SK-N-SH treated with all-trans-retinoic acid at 6 μM for 48 hours (cell line): ENCODE results near the gene MPP3.

Experiments
- ATAC-seq: fragments of 200-7000 bp; cut with Tn5 transposase; 3 replicates; pipeline ENCODE4 v1.9.1; 2020; ENCODE audit warnings: mild to moderate bottlenecking, moderate library complexity
- ARNTL ChIP-seq: fragments of 450-650 bp; formaldehyde crosslinking; IDR thresholded peaks from 2 replicates; pipeline ENCODE4 v1.5.0; 2020; ENCODE audit warnings: low read depth, mild to moderate bottlenecking, moderate library complexity, borderline replicate concordance
- BACH2 ChIP-seq: fragments of 250-450 bp; sonication (Bioruptor Pico); IDR thresholded peaks from 2 replicates; pipeline ENCODE4 v1.9.0; 2021; ENCODE audit warnings: mild to moderate bottlenecking, borderline replicate concordance
- CSDC2 ChIP-seq: fragments of 250-450 bp; sonication (Bioruptor Pico); IDR thresholded peaks from 2 replicates; pipeline ENCODE4 v1.5.0; 2020; ENCODE audit warnings: mild to moderate bottlenecking, moderate library complexity
- ESRRG ChIP-seq: fragments of 250-450 bp; sonication (Bioruptor Pico); IDR thresholded peaks from 2 replicates; pipeline ENCODE4 v1.6.1; 2021; ENCODE audit warnings: mild to moderate bottlenecking
- ISL1 ChIP-seq: fragments of 250-450 bp; sonication (Bioruptor Pico); IDR thresholded peaks from 2 replicates; pipeline ENCODE4 v2.1.2; 2022; ENCODE audit warnings: mild to moderate bottlenecking, moderate library complexity
- OSR1 ChIP-seq: fragments of 250-450 bp; sonication (Bioruptor Pico); IDR thresholded peaks from 2 replicates; pipeline ENCODE4 v1.8.0; 2022; ENCODE audit warnings: moderate library complexity, mild to moderate bottlenecking, inconsistent platforms
- PPARA ChIP-seq: fragments of 250-450 bp; sonication (Bioruptor Pico); IDR thresholded peaks from 2 replicates; pipeline ENCODE4 v1.5.0; 2020; ENCODE audit warnings: mild to moderate bottlenecking, borderline replicate concordance
- RARB ChIP-seq: fragments of 250-450 bp; sonication (Bioruptor Pico); IDR thresholded peaks from 2 replicates; pipeline ENCODE4 v1.8.0; 2021; ENCODE audit warnings: mild to moderate bottlenecking, moderate library complexity
- SNAI2 ChIP-seq: fragments of 250-450 bp; sonication (Bioruptor Pico); IDR thresholded peaks from 2 replicates; pipeline ENCODE4 v1.5.0; 2020; ENCODE audit warnings: mild to moderate bottlenecking, moderate library complexity
- TCF4 ChIP-seq: fragments of 250-450 bp; sonication (Bioruptor Pico); IDR thresholded peaks from 2 replicates; pipeline ENCODE4 v1.8.0; 2021; ENCODE audit warnings: mild to moderate bottlenecking, moderate library complexity, borderline replicate concordance
- TOX ChIP-seq: fragments of 250-450 bp; sonication (Bioruptor Pico); IDR thresholded peaks from 2 replicates; pipeline ENCODE4 v1.8.0; 2021; ENCODE audit warnings: mild to moderate bottlenecking, moderate library complexity, borderline replicate concordance
- ZFP3 ChIP-seq: fragments of 250-450 bp; sonication (Bioruptor Pico); IDR thresholded peaks from 2 replicates; pipeline ENCODE4 v1.5.0; 2020; ENCODE audit warnings: mild to moderate bottlenecking, moderate library complexity
- ZFP30 ChIP-seq: fragments of 450-650 bp; formaldehyde crosslinking; IDR thresholded peaks from 2 replicates; pipeline ENCODE4 v1.5.0; 2022; ENCODE audit warnings: mild to moderate bottlenecking, moderate library complexity
- ZNF565 ChIP-seq: fragments of 450-650 bp; formaldehyde crosslinking; conservative IDR thresholded peaks from 2 replicates; pipeline ENCODE4 v1.5.0; 2020; ENCODE audit warnings: low read depth, mild to moderate bottlenecking, moderate library complexity
- ZNF70 ChIP-seq: fragments of 450-650 bp; formaldehyde crosslinking; IDR thresholded peaks from 2 replicates; pipeline ENCODE4 v1.5.0; 2020; ENCODE audit warnings: mild to moderate bottlenecking, moderate library complexity
- TF ChIP-seq, protein P1 (sequence below): fragments of 250-450 bp; sonication (Bioruptor Pico); IDR thresholded peaks from 2 replicates; pipeline ENCODE4 v1.5.1; 2021; ENCODE audit warnings: mild to moderate bottlenecking, moderate library complexity
- TF ChIP-seq, protein P2 (sequence below): fragments of 250-450 bp; sonication (Bioruptor Pico); IDR thresholded peaks from 2 replicates; pipeline ENCODE4 v1.8.0; 2020; ENCODE audit warnings: mild to moderate bottlenecking, moderate library complexity, borderline replicate concordance
- TF ChIP-seq, protein P3 (sequence below): fragments of 250-450 bp; sonication (Bioruptor Pico); IDR thresholded peaks from 2 replicates; pipeline ENCODE4 v1.5.1; 2020; ENCODE audit warnings: low read depth, mild to moderate bottlenecking, moderate library complexity
- TF ChIP-seq, protein P4 (sequence below): fragments of 250-450 bp; sonication (Bioruptor Pico); IDR thresholded peaks from 2 replicates; pipeline ENCODE4 v1.5.0; 2020; ENCODE audit warnings: mild to moderate bottlenecking, moderate library complexity
- TF ChIP-seq, protein P5 (sequence below): fragments of 250-450 bp; sonication (Bioruptor Pico); IDR thresholded peaks from 2 replicates; pipeline ENCODE4 v1.8.0; 2021; ENCODE audit warnings: low read depth, mild to moderate bottlenecking, moderate library complexity, borderline replicate concordance

MPP3 gene

DNA sequence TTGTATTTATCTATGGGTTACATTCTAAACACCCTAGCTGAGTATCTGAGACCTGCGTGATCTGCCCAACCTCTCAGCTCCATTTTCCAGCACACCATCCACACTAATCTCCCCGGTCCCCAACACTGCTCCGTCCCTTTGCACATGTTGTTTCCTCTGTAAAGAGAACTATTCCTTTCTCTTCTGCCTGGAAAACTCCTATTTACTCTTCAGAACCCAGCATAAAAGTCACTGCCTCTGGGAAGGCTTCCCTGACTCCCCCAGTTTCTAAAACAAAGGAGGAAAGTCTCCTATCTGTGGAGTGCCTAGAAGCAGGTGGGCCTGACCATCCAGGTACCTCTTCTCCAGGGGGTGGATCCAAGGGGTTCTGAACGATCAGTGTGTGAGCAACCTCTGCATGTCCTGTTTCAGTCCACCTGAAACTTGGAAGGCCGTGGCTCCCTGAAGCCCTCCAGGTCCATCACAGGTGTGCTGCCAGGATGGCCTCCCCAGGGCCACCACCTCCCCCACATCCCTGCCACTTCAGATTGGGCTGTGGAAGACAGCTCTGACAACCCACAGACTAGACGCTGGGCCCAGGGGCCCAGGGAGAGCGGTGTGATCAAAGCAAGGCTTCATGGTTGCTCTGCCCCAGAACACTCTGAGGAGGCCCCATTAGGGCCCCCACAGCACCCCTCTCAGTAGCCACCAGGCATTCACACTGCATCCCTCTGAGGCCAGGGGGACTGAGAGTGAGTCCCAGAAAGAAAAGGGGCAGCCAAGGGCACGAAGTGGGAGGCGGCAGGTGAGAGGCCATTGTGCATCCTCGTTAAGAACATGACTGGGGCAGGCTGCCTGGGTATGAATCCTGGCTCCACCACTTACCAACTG is 20.3 kb downstream of the MPP3 start:
- TF ChIP-seq ZFP3 (CRISPR knock-in tag) (peak; percentile 92), RARB (CRISPR knock-in tag) (no peak)
- ATAC-seq, result no peak

DNA sequence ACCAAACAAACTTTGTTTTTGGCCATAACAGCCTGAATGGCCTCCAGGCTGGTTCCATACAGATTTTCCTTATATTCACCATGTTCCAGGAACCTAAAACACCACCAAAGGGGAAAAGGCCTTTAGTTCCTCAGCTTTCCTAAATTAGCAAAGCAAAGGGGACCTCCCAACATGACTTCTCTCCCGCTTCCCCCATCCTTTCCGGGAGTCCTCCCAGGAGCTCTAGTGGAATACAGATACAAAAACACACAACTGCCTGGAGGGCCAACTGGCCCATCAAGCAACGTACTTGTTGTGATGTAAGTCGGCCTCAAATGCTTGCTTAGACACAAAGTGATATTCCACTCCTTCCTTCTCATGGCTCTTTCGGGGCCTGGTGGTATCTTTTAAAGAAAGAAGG is 22.1 kb downstream of the MPP3 start:
- TF ChIP-seq ESRRG (no peak), RARB (CRISPR knock-in tag) (no peak)
- TF ChIP-seq, protein P1, sequence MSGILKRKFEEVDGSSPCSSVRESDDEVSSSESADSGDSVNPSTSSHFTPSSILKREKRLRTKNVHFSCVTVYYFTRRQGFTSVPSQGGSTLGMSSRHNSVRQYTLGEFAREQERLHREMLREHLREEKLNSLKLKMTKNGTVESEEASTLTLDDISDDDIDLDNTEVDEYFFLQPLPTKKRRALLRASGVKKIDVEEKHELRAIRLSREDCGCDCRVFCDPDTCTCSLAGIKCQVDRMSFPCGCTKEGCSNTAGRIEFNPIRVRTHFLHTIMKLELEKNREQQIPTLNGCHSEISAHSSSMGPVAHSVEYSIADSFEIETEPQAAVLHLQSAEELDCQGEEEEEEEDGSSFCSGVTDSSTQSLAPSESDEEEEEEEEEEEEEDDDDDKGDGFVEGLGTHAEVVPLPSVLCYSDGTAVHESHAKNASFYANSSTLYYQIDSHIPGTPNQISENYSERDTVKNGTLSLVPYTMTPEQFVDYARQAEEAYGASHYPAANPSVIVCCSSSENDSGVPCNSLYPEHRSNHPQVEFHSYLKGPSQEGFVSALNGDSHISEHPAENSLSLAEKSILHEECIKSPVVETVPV (CRISPR knock-in tag), result no peak
- ATAC-seq, result no peak

DNA sequence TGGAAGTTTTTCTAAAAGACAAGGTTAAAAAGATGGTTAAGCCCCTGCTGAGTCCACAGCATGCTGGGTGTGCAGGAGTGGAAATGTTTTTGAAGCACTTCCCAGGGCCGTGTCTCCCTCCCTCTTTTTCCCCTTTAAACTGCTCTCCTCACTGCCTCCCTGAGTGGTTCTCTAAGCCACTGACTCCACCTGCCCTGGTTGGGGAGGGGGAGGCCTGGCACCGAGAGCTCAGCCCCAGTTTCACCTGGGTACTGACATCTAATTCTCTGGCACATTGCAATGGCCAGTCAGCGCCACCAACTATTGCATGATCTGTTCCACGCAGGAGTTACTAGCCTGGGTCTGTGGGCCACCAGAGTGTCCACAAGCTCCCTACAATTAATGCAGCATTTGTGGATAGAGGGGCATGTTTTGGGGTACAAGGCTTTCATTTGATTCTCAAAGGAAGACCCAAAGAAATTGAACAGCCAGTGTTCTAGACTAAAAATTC is 22.7 kb downstream of the MPP3 start:
- TF ChIP-seq ZNF70 (CRISPR knock-in tag) (no peak), TOX (no peak), ISL1 (CRISPR knock-in tag) (no peak), ARNTL (no peak), ZNF565 (no peak), CSDC2 (CRISPR knock-in tag) (no peak), ZFP30 (CRISPR knock-in tag) (no peak), RARB (CRISPR knock-in tag) (no peak), SNAI2 (CRISPR knock-in tag) (no peak), ESRRG (no peak), BACH2 (CRISPR knock-in tag) (no peak), OSR1 (CRISPR knock-in tag) (no peak), PPARA (no peak), ZFP3 (CRISPR knock-in tag) (no peak), TCF4 (CRISPR knock-in tag) (no peak)
- TF ChIP-seq, protein P2, sequence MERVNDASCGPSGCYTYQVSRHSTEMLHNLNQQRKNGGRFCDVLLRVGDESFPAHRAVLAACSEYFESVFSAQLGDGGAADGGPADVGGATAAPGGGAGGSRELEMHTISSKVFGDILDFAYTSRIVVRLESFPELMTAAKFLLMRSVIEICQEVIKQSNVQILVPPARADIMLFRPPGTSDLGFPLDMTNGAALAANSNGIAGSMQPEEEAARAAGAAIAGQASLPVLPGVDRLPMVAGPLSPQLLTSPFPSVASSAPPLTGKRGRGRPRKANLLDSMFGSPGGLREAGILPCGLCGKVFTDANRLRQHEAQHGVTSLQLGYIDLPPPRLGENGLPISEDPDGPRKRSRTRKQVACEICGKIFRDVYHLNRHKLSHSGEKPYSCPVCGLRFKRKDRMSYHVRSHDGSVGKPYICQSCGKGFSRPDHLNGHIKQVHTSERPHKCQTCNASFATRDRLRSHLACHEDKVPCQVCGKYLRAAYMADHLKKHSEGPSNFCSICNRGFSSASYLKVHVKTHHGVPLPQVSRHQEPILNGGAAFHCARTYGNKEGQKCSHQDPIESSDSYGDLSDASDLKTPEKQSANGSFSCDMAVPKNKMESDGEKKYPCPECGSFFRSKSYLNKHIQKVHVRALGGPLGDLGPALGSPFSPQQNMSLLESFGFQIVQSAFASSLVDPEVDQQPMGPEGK, result no peak
- TF ChIP-seq, protein P3, sequence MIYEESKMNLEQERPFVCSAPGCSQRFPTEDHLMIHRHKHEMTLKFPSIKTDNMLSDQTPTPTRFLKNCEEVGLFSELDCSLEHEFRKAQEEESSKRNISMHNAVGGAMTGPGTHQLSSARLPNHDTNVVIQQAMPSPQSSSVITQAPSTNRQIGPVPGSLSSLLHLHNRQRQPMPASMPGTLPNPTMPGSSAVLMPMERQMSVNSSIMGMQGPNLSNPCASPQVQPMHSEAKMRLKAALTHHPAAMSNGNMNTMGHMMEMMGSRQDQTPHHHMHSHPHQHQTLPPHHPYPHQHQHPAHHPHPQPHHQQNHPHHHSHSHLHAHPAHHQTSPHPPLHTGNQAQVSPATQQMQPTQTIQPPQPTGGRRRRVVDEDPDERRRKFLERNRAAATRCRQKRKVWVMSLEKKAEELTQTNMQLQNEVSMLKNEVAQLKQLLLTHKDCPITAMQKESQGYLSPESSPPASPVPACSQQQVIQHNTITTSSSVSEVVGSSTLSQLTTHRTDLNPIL (CRISPR knock-in tag), result no peak
- TF ChIP-seq, protein P1 (CRISPR knock-in tag), result no peak
- TF ChIP-seq, protein P4, sequence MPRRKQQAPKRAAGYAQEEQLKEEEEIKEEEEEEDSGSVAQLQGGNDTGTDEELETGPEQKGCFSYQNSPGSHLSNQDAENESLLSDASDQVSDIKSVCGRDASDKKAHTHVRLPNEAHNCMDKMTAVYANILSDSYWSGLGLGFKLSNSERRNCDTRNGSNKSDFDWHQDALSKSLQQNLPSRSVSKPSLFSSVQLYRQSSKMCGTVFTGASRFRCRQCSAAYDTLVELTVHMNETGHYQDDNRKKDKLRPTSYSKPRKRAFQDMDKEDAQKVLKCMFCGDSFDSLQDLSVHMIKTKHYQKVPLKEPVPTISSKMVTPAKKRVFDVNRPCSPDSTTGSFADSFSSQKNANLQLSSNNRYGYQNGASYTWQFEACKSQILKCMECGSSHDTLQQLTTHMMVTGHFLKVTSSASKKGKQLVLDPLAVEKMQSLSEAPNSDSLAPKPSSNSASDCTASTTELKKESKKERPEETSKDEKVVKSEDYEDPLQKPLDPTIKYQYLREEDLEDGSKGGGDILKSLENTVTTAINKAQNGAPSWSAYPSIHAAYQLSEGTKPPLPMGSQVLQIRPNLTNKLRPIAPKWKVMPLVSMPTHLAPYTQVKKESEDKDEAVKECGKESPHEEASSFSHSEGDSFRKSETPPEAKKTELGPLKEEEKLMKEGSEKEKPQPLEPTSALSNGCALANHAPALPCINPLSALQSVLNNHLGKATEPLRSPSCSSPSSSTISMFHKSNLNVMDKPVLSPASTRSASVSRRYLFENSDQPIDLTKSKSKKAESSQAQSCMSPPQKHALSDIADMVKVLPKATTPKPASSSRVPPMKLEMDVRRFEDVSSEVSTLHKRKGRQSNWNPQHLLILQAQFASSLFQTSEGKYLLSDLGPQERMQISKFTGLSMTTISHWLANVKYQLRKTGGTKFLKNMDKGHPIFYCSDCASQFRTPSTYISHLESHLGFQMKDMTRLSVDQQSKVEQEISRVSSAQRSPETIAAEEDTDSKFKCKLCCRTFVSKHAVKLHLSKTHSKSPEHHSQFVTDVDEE (CRISPR knock-in tag), result no peak
- TF ChIP-seq, protein P5, sequence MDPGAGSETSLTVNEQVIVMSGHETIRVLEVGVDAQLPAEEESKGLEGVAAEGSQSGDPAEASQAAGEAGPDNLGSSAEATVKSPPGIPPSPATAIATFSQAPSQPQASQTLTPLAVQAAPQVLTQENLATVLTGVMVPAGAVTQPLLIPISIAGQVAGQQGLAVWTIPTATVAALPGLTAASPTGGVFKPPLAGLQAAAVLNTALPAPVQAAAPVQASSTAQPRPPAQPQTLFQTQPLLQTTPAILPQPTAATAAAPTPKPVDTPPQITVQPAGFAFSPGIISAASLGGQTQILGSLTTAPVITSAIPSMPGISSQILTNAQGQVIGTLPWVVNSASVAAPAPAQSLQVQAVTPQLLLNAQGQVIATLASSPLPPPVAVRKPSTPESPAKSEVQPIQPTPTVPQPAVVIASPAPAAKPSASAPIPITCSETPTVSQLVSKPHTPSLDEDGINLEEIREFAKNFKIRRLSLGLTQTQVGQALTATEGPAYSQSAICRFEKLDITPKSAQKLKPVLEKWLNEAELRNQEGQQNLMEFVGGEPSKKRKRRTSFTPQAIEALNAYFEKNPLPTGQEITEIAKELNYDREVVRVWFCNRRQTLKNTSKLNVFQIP (CRISPR knock-in tag), result no peak
- no peak for ATAC-seq
